Liver (tissue), 9 donors: Measurements from ENCODE around the gene GMDS. TPM values are rescaled to one million over a fixed set of nuclear protein-coding genes. Genes with fewer than 3 reads are reported as not detected.

ENCODE experiments used
- DNase-seq: peaks from one replicate; pipeline ENCODE4 v3.0.0-alpha.2; 2017; ENCODE audit warnings: low spot score
- H3K27ac ChIP-seq, 2 donors: one replicate each; pipeline ENCODE4 v1.7.0; 2013; ENCODE audit warnings: inconsistent platforms in 2 of 2, low read length in 2 of 2, control low read depth in 1 of 2, low read depth in 1 of 2, mild to moderate bottlenecking in 1 of 2
- H3K27me3 ChIP-seq, 4 donors: one replicate each; pipeline versions ENCODE4 v1.6.1 to v1.7.0; 2013; ENCODE audit warnings: low read length in 3 of 4, inconsistent platforms in 1 of 4, mild to moderate bottlenecking in 1 of 4, moderate library complexity in 1 of 4; ENCODE audit not compliant: control insufficient read depth in 4 of 4, insufficient read depth in 4 of 4
- H3K36me3 ChIP-seq, 4 donors: one replicate each; pipeline versions ENCODE4 v1.6.1 to v1.7.0; 2013; ENCODE audit warnings: low read length in 3 of 4, mild to moderate bottlenecking in 3 of 4, low read depth in 1 of 4, moderate library complexity in 1 of 4; ENCODE audit not compliant: control insufficient read depth in 4 of 4, insufficient read depth in 3 of 4
- H3K4me1 ChIP-seq, 4 donors: one replicate each; pipeline versions ENCODE4 v1.6.1 to v1.7.0; 2013; ENCODE audit warnings: low read length in 3 of 4, mild to moderate bottlenecking in 3 of 4, moderate library complexity in 1 of 4; ENCODE audit not compliant: control insufficient read depth in 4 of 4, insufficient read depth in 4 of 4
- H3K4me3 ChIP-seq, 3 donors: one replicate each; pipeline versions ENCODE4 v1.6.1 to v1.7.0; 2013; ENCODE audit warnings: low read length in 3 of 3, control low read depth in 1 of 3, low read depth in 1 of 3, mild to moderate bottlenecking in 1 of 3
- H3K9ac ChIP-seq, 2 donors: one replicate each; pipeline ENCODE4 v1.7.0; 2013; ENCODE audit warnings: low read length in 2 of 2, mild to moderate bottlenecking in 2 of 2, moderate library complexity in 2 of 2, control low read depth in 1 of 2, low read depth in 1 of 2
- H3K9me3 ChIP-seq, 4 donors: one replicate each; pipeline versions ENCODE4 v1.6.1 to v1.7.0; 2013; ENCODE audit warnings: low read length in 3 of 4; ENCODE audit not compliant: control insufficient read depth in 4 of 4
- EGR1 ChIP-seq, 2 donors: IDR thresholded peaks; 2 replicates each; pipeline ENCODE4 v1.6.1; 2016 to 2018; ENCODE audit warnings: antibody characterized with exemption in 2 of 2, low read depth in 2 of 2
- FOXA1 ChIP-seq: IDR thresholded peaks from 2 replicates; pipeline ENCODE4 v1.6.1; 2016; ENCODE audit warnings: antibody characterized with exemption
- FOXA2 ChIP-seq: IDR thresholded peaks from 2 replicates; pipeline ENCODE4 v1.6.1; 2016; ENCODE audit warnings: antibody characterized with exemption
- GABPA ChIP-seq, 2 donors: IDR thresholded peaks in 1 of 2; conservative IDR thresholded peaks in 1 of 2; 2 replicates each; pipeline ENCODE4 v1.6.1; 2016; ENCODE audit warnings: antibody characterized with exemption in 2 of 2, mild to moderate bottlenecking in 1 of 2, moderate library complexity in 1 of 2
- HNF4A ChIP-seq, 2 donors: conservative IDR thresholded peaks; 2 replicates each; pipeline ENCODE4 v1.6.1; 2016; ENCODE audit warnings: antibody characterized with exemption in 2 of 2, mild to moderate bottlenecking in 2 of 2
- HNF4G ChIP-seq: IDR thresholded peaks from 2 replicates; pipeline ENCODE4 v1.6.1; 2016; ENCODE audit warnings: antibody characterized with exemption
- JUND ChIP-seq, 2 donors: IDR thresholded peaks; 2 replicates each; pipeline ENCODE4 v1.6.1; 2016; ENCODE audit warnings: antibody characterized with exemption in 2 of 2
- NR2F2 ChIP-seq: IDR thresholded peaks from 2 replicates; pipeline ENCODE4 v1.6.1; 2016; ENCODE audit warnings: antibody characterized with exemption
- RAD21 ChIP-seq, 2 donors: IDR thresholded peaks; 2 replicates each; pipeline ENCODE4 v1.6.1; 2016; ENCODE audit warnings: antibody characterized with exemption in 2 of 2, mild to moderate bottlenecking in 2 of 2
- RXRA ChIP-seq, 2 donors: IDR thresholded peaks; 2 replicates each; pipeline ENCODE4 v1.6.1; 2017 to 2018; ENCODE audit warnings: antibody characterized with exemption in 2 of 2, mild to moderate bottlenecking in 1 of 2
- SP1 ChIP-seq: IDR thresholded peaks from 2 replicates; pipeline ENCODE4 v1.6.1; 2018; ENCODE audit warnings: antibody characterized with exemption, mild to moderate bottlenecking
- TAF1 ChIP-seq: conservative IDR thresholded peaks from 2 replicates; pipeline ENCODE4 v1.6.1; 2016; ENCODE audit warnings: antibody characterized with exemption, mild to moderate bottlenecking
- YY1 ChIP-seq: IDR thresholded peaks from 2 replicates; pipeline ENCODE4 v1.6.1; 2016; ENCODE audit warnings: antibody characterized with exemption, mild to moderate bottlenecking
- WGBS: extraction: QIAGEN DNeasy Blood & Tissue Kit; methylation state at CpG from one replicate; pipeline ENCODE4 v1.1.7; 2013; 5-methylcytosine and 5-hydroxymethylcytosine counted together
- polyA plus RNA-seq, 2 donors: library from polyadenylated mRNA; stranded (reverse) in 1 of 2; unstranded in 1 of 2; fragments of 200-250 nt in 1 of 2; fragments of >200 nt in 1 of 2; fragmentation: Nextera tagmentation in 1 of 2; extraction: Ambion mirVana in 1 of 2; gene quantifications; one replicate each; pipeline versions ENCODE4 v1.2.1 to v1.2.3, GENCODE V29; 2013 to 2015
- total RNA-seq, 2 donors: library from RNA; depleted of rRNA; stranded (reverse); fragments of >200 nt; gene quantifications; one replicate each; pipeline ENCODE4 v1.2.3, GENCODE V29; 2014
- TF ChIP-seq, protein P1 (sequence below): IDR thresholded peaks from 2 replicates; pipeline ENCODE4 v1.6.1; 2016; ENCODE audit warnings: antibody characterized with exemption
- TF ChIP-seq, protein P2 (sequence below): IDR thresholded peaks from 2 replicates; pipeline ENCODE4 v1.6.1; 2016; ENCODE audit warnings: antibody characterized with exemption
- TF ChIP-seq, protein P3 (sequence below): IDR thresholded peaks from 2 replicates; pipeline ENCODE4 v1.6.1; 2016; ENCODE audit warnings: antibody characterized with exemption
- TF ChIP-seq, protein P4 (sequence below): IDR thresholded peaks from 2 replicates; pipeline ENCODE4 v1.6.1; 2016; ENCODE audit warnings: antibody characterized with exemption, mild to moderate bottlenecking
- TF ChIP-seq, protein P5 (sequence below): fragments of 150-350 bp; IDR thresholded peaks from 2 replicates; pipeline ENCODE4 v1.5.1; 2017; ENCODE audit warnings: improper control_type of control experiment, low read depth, low read length; ENCODE audit not compliant: missing input control
- donor health status: healthy.
- donor health status: healthy.
- donor health status: healthy.
- donor health status: healthy.
- donor health status: healthy.

GMDS gene
- total and polyA plus RNA-seq, 4 donors = 3.5 to 15.6 (median 13.0) TPM

DNA sequence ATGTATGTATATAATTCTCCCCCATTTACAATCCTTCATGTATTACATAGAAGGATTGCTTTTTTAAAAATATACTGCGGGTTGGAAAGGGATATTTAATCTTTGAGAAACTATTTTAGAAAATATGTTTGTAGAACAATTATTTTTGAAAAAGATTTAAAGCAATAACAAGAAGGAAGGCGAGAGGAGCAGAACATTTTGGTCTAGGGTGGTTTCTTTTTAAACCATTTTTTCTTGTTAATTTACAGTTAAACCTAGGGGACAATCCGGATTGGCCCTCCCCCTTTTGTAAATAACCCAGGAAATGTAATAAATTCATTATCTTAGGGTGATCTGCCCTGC, 632.1 kb downstream of the GMDS start:
- Histone ChIP-seq H3K9ac (no peak overlapping the region), H3K27ac (no peak overlapping the region), H3K27me3 (peaks cover 2 to 31% (median 7%) of the 10 kb centered on the region in 4 donors), H3K9me3 (peaks cover 0 to 9% (median 1%) of the 10 kb centered on the region in 4 donors), H3K4me1 (peaks cover 13 to 31% (median 26%) of the 10 kb centered on the region in 4 donors), H3K4me3 (no peak overlapping the region), H3K36me3 (no peaks in the 10 kb centered on the region)
- no peak for DNase-seq
- 27% methylated on average over 3 of the region's 3 CpGs for WGBS
- TF ChIP-seq FOXA1 = no peak
- no peak for TF ChIP-seq HNF4A (conservative IDR thresholded peaks at IDR 0.05)
- no peak for TF ChIP-seq EGR1 (IDR thresholded peaks at IDR 0.05; ENCODE audit: low read depth in 2 of 2)
- no peak for TF ChIP-seq RXRA (IDR thresholded peaks at IDR 0.05)
- no peak for TF ChIP-seq RAD21 (IDR thresholded peaks at IDR 0.05)
- TF ChIP-seq, protein P1, sequence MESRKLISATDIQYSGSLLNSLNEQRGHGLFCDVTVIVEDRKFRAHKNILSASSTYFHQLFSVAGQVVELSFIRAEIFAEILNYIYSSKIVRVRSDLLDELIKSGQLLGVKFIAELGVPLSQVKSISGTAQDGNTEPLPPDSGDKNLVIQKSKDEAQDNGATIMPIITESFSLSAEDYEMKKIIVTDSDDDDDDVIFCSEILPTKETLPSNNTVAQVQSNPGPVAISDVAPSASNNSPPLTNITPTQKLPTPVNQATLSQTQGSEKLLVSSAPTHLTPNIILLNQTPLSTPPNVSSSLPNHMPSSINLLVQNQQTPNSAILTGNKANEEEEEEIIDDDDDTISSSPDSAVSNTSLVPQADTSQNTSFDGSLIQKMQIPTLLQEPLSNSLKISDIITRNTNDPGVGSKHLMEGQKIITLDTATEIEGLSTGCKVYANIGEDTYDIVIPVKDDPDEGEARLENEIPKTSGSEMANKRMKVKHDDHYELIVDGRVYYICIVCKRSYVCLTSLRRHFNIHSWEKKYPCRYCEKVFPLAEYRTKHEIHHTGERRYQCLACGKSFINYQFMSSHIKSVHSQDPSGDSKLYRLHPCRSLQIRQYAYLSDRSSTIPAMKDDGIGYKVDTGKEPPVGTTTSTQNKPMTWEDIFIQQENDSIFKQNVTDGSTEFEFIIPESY = no peak
- TF ChIP-seq YY1 = no peak
- TF ChIP-seq, protein P2, sequence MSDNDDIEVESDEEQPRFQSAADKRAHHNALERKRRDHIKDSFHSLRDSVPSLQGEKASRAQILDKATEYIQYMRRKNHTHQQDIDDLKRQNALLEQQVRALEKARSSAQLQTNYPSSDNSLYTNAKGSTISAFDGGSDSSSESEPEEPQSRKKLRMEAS = no peak

DNA sequence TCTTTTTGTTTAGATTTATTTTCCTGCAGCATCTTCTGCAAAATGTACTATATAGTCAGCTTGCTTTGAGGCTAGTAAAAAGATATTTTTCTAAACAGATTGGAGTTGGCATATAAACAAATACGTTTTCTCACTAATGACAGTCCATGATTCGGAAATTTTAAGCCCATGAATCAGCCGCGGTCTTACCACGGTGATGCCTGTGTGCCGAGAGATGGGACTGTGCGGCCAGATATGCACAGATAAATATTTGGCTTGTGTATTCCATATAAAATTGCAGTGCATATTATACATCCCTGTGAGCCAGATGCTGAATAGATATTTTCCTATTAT, 632.5 kb downstream of the GMDS start:
- Histone ChIP-seq H3K36me3 (no peaks in the 10 kb centered on the region), H3K27me3 (peaks cover 2 to 27% (median 9%) of the 10 kb centered on the region in 4 donors), H3K9me3 (peaks cover 0 to 9% (median 1%) of the 10 kb centered on the region in 4 donors), H3K27ac (no peak overlapping the region), H3K4me1 (peaks cover 13 to 33% (median 28%) of the 10 kb centered on the region in 4 donors), H3K9ac (no peak overlapping the region), H3K4me3 (no peak overlapping the region)
- 33% methylated on average over 7 of the region's 7 CpGs for WGBS
- TF ChIP-seq NR2F2 = no peak
- TF ChIP-seq, protein P2 = no peak
- TF ChIP-seq RAD21 (IDR thresholded peaks at IDR 0.05) = no peak
- TF ChIP-seq GABPA (IDR thresholded peaks at IDR 0.05 in 1 of 2, conservative IDR thresholded peaks at IDR 0.05 in 1 of 2) = no peak
- TF ChIP-seq TAF1 = no peak
- no peak for TF ChIP-seq SP1
- no peak for TF ChIP-seq HNF4A (conservative IDR thresholded peaks at IDR 0.05)
- TF ChIP-seq EGR1 (IDR thresholded peaks at IDR 0.05; ENCODE audit: low read depth in 2 of 2) = no peak
- no peak for TF ChIP-seq JUND (IDR thresholded peaks at IDR 0.05)
- TF ChIP-seq FOXA2 = no peak
- TF ChIP-seq FOXA1 = no peak
- TF ChIP-seq, protein P3, sequence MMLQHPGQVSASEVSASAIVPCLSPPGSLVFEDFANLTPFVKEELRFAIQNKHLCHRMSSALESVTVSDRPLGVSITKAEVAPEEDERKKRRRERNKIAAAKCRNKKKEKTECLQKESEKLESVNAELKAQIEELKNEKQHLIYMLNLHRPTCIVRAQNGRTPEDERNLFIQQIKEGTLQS = no peak
- no peak for TF ChIP-seq YY1
- no peak for TF ChIP-seq HNF4G
- TF ChIP-seq, protein P4, sequence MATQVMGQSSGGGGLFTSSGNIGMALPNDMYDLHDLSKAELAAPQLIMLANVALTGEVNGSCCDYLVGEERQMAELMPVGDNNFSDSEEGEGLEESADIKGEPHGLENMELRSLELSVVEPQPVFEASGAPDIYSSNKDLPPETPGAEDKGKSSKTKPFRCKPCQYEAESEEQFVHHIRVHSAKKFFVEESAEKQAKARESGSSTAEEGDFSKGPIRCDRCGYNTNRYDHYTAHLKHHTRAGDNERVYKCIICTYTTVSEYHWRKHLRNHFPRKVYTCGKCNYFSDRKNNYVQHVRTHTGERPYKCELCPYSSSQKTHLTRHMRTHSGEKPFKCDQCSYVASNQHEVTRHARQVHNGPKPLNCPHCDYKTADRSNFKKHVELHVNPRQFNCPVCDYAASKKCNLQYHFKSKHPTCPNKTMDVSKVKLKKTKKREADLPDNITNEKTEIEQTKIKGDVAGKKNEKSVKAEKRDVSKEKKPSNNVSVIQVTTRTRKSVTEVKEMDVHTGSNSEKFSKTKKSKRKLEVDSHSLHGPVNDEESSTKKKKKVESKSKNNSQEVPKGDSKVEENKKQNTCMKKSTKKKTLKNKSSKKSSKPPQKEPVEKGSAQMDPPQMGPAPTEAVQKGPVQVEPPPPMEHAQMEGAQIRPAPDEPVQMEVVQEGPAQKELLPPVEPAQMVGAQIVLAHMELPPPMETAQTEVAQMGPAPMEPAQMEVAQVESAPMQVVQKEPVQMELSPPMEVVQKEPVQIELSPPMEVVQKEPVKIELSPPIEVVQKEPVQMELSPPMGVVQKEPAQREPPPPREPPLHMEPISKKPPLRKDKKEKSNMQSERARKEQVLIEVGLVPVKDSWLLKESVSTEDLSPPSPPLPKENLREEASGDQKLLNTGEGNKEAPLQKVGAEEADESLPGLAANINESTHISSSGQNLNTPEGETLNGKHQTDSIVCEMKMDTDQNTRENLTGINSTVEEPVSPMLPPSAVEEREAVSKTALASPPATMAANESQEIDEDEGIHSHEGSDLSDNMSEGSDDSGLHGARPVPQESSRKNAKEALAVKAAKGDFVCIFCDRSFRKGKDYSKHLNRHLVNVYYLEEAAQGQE = no peak
- TF ChIP-seq, protein P5, sequence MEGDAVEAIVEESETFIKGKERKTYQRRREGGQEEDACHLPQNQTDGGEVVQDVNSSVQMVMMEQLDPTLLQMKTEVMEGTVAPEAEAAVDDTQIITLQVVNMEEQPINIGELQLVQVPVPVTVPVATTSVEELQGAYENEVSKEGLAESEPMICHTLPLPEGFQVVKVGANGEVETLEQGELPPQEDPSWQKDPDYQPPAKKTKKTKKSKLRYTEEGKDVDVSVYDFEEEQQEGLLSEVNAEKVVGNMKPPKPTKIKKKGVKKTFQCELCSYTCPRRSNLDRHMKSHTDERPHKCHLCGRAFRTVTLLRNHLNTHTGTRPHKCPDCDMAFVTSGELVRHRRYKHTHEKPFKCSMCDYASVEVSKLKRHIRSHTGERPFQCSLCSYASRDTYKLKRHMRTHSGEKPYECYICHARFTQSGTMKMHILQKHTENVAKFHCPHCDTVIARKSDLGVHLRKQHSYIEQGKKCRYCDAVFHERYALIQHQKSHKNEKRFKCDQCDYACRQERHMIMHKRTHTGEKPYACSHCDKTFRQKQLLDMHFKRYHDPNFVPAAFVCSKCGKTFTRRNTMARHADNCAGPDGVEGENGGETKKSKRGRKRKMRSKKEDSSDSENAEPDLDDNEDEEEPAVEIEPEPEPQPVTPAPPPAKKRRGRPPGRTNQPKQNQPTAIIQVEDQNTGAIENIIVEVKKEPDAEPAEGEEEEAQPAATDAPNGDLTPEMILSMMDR = no peak
- TF ChIP-seq, protein P1 = no peak
- no peak for TF ChIP-seq RXRA (IDR thresholded peaks at IDR 0.05)
- no peak for DNase-seq
